ENCODE data around the gene MYH3. TPM values are rescaled to one million over a fixed set of nuclear protein-coding genes. Genes with fewer than 3 reads are reported as not detected.
"Not testable (repeated sequence)": the region's sequence is repeated elsewhere in the genome, so short reads cannot be mapped to it uniquely, and the experiment has no call there.

MYH3 gene
- 0.34 TPM in 1 of 2 replicates, not detected in the other for total RNA-seq (2014; rRNA removed; shearing (Covaris generic))

- no peak for DNase-seq (ENCODE audit: low spot score)
- in situ Hi-C loops (cut with HindIII; ENCODE audit: low sequenced_read_pairs), result no loop called here
Measured at GRCh38 chr17:10657148-10657547, at the start of gene MYH3. TSS of gene MYH3 (minus strand) at chr17:10657309. CDS start at chr17:10655064, 2,245 bp downstream.

GRCh38 chr17:10705727-10706126, 48.6 kb upstream of the MYH3 start:
- no peak for DNase-seq (ENCODE audit: low spot score)
- in situ Hi-C loops (cut with HindIII; ENCODE audit: low sequenced_read_pairs), result no loop called here

- no peak for DNase-seq (ENCODE audit: low spot score)
- in situ Hi-C loops (cut with HindIII; ENCODE audit: low sequenced_read_pairs), result no loop called here
Measured at GRCh38 chr17:10702574-10702973, 45.5 kb upstream of the MYH3 start.

- DNase-seq (ENCODE audit: low spot score), result no peak
- in situ Hi-C loops (cut with HindIII; ENCODE audit: low sequenced_read_pairs), result no loop called here
Measured at GRCh38 chr17:10699856-10700255, 42.7 kb upstream of the MYH3 start.

- in situ Hi-C loops (cut with HindIII; ENCODE audit: low sequenced_read_pairs), result no loop called here
- peak; percentile 9 for DNase-seq (ENCODE audit: low spot score)
Measured at GRCh38 chr17:10698096-10698818, 41.1 kb upstream of the MYH3 start.

- in situ Hi-C loops (cut with HindIII; ENCODE audit: low sequenced_read_pairs), result no loop called here
- DNase-seq (ENCODE audit: low spot score), result peak; percentile 96
Measured at GRCh38 chr17:10697092-10698081, 40.3 kb upstream of the MYH3 start, which contains the start of the genes ADPRM and SCO1. TSS of gene ADPRM (plus strand) at chr17:10697594. CDS start at chr17:10704927, 7,333 bp downstream. TSS of gene SCO1 (minus strand) at chr17:10697533. CDS start at chr17:10697507, 26 bp downstream.

- DNase-seq (ENCODE audit: low spot score); in situ Hi-C loops (cut with HindIII; ENCODE audit: low sequenced_read_pairs): not testable (repeated sequence)
Measured at GRCh38 chr17:10695875-10696407, 38.8 kb upstream of the MYH3 start.

GRCh38 chr17:10687499-10687898, 30.4 kb upstream of the MYH3 start:
- in situ Hi-C loops (cut with HindIII; ENCODE audit: low sequenced_read_pairs), result no loop called here
- DNase-seq (ENCODE audit: low spot score), result no peak

- DNase-seq (ENCODE audit: low spot score), result no peak
- in situ Hi-C loops (cut with HindIII; ENCODE audit: low sequenced_read_pairs), result no loop called here
Measured at GRCh38 chr17:10683853-10684252, 26.7 kb upstream of the MYH3 start.

- in situ Hi-C loops (cut with HindIII; ENCODE audit: low sequenced_read_pairs), result no loop called here
Measured at GRCh38 chr17:10681866-10682446, 24.8 kb upstream of the MYH3 start.

GRCh38 chr17:10674704-10675103, 17.6 kb upstream of the MYH3 start:
- DNase-seq (ENCODE audit: low spot score), result no peak
- in situ Hi-C loops (cut with HindIII; ENCODE audit: low sequenced_read_pairs), result no loop called here

More at GRCh38 chr17:10681866-10682446, 24.8 kb upstream of the MYH3 start:
- DNase-seq (ENCODE audit: low spot score), result no peak

- no peak for DNase-seq (ENCODE audit: low spot score)
- in situ Hi-C loops (cut with HindIII; ENCODE audit: low sequenced_read_pairs), result no loop called here
Measured at GRCh38 chr17:10673312-10673711, 16.2 kb upstream of the MYH3 start.

GRCh38 chr17:10668775-10669174, 11.7 kb upstream of the MYH3 start:
- in situ Hi-C loops (cut with HindIII; ENCODE audit: low sequenced_read_pairs), result no loop called here
- DNase-seq (ENCODE audit: low spot score), result no peak

GRCh38 chr17:10666906-10667305, 9.8 kb upstream of the MYH3 start:
- in situ Hi-C loops (cut with HindIII; ENCODE audit: low sequenced_read_pairs), result no loop called here

GRCh38 chr17:10664571-10664970, 7.5 kb upstream of the MYH3 start:
- in situ Hi-C loops (cut with HindIII; ENCODE audit: low sequenced_read_pairs), result no loop called here

More at GRCh38 chr17:10666906-10667305, 9.8 kb upstream of the MYH3 start:
- no peak for DNase-seq (ENCODE audit: low spot score)

GRCh38 chr17:10663231-10663630, 6.1 kb upstream of the MYH3 start:
- in situ Hi-C loops (cut with HindIII; ENCODE audit: low sequenced_read_pairs), result no loop called here
- DNase-seq (ENCODE audit: low spot score), result no peak

More at GRCh38 chr17:10664571-10664970, 7.5 kb upstream of the MYH3 start:
- no peak for DNase-seq (ENCODE audit: low spot score)

GRCh38 chr17:10661437-10661836, 4.3 kb upstream of the MYH3 start:
- in situ Hi-C loops (cut with HindIII; ENCODE audit: low sequenced_read_pairs), result no loop called here
- no peak for DNase-seq (ENCODE audit: low spot score)

- in situ Hi-C loops (cut with HindIII; ENCODE audit: low sequenced_read_pairs), result no loop called here
- no peak for DNase-seq (ENCODE audit: low spot score)
Measured at GRCh38 chr17:10657879-10658278, 770 bp upstream of the MYH3 start.

- no peak for DNase-seq (ENCODE audit: low spot score)
- in situ Hi-C loops (cut with HindIII; ENCODE audit: low sequenced_read_pairs), result no loop called here
Measured at GRCh38 chr17:10653987-10654386, 3.1 kb downstream of the MYH3 start.

Measured in G401 (cell line).